Upper lobe of right lung (tissue), 1 donor: Measurements from ENCODE around the gene LCN15. TPM values are rescaled to one million over a fixed set of nuclear protein-coding genes. Genes with fewer than 3 reads are reported as not detected.
A peak's percentile ranks its signal among the peaks of the same experiment; 100 is the strongest.

Experiments used
- ATAC-seq: fragments of 200-7000 bp; cut with Tn5 transposase; one replicate; pipeline ENCODE4 v1.9.1; 2020; ENCODE audit warnings: mild to moderate bottlenecking, moderate library complexity
- DNase-seq: peaks from one replicate; pipeline ENCODE4 v3.0.0-alpha.2; 2020
- H3K27ac ChIP-seq: fragments of 200-600 bp; one replicate; pipeline ENCODE4 v1.8.0; 2022
- H3K27me3 ChIP-seq: fragments of 200-600 bp; one replicate; pipeline ENCODE4 v1.8.0; 2022; ENCODE audit warnings: mild to moderate bottlenecking
- H3K36me3 ChIP-seq: fragments of 200-600 bp; one replicate; pipeline ENCODE4 v1.8.0; 2022
- H3K4me1 ChIP-seq: fragments of 200-600 bp; one replicate; pipeline ENCODE4 v1.8.0; 2022
- H3K4me3 ChIP-seq: fragments of 200-600 bp; one replicate; pipeline ENCODE4 v1.8.0; 2022; ENCODE audit warnings: mild to moderate bottlenecking
- H3K9me3 ChIP-seq: fragments of 200-600 bp; one replicate; pipeline ENCODE4 v1.8.0; 2022
- intact Hi-C: fragments of 100-400 bp; cut with DNase I; formaldehyde crosslinking; loops from one replicate; pipeline ENCODE4 v1.11.0; 2022
- total RNA-seq: library from RNA; stranded (reverse); fragmentation: NEBNext Ultra II Directional; extraction: Animal tissue kit (Norgen Biotek cat#: 25700); gene quantifications from one replicate; pipeline ENCODE4 v1.2.1, GENCODE V29; 2021
- TF ChIP-seq, protein P1 (sequence below): fragments of 200-600 bp; IDR thresholded peaks from one replicate; pipeline ENCODE4 v1.8.0; 2022; ENCODE audit warnings: antibody characterized with exemption
- donor health status: DM: no; HTN: yes; CAD: no; lungs with severe emphysema.

LCN15 gene
- total RNA-seq, 1 donor from 2014 or later: not detected

DNA sequence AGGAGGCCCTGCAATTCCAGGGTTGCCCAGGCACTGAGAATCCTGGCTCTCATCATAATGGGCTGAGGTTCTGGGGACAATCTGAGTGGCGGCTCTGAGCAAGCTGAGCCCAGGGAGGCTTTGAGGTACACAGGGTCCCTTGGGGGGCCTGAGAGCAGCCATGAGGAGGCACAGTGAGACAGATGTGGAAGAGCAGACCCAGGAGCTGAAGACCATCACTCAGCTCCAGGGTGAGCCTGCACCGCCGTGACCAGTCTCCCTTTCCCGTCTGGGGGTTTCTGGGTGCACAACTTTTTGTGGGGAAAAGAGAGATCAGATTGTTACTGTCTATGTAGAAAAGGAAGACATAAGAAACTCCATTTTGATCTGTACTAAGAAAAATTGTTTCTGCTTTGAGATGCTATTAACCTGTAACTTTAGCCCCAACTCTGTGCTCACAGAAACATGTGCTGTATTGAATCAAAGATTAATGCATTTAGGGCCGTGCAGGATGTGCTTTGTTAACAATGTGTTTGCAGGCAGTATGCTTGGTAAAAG lies 32.0 kb upstream of the LCN15 start, which contains the start of gene CCDC183:
CCDC183 (plus strand) TSS at position 101 of the 537 bp plus-strand sequence; CDS start at position 161, 60 bp downstream.
- TF ChIP-seq, protein P1, sequence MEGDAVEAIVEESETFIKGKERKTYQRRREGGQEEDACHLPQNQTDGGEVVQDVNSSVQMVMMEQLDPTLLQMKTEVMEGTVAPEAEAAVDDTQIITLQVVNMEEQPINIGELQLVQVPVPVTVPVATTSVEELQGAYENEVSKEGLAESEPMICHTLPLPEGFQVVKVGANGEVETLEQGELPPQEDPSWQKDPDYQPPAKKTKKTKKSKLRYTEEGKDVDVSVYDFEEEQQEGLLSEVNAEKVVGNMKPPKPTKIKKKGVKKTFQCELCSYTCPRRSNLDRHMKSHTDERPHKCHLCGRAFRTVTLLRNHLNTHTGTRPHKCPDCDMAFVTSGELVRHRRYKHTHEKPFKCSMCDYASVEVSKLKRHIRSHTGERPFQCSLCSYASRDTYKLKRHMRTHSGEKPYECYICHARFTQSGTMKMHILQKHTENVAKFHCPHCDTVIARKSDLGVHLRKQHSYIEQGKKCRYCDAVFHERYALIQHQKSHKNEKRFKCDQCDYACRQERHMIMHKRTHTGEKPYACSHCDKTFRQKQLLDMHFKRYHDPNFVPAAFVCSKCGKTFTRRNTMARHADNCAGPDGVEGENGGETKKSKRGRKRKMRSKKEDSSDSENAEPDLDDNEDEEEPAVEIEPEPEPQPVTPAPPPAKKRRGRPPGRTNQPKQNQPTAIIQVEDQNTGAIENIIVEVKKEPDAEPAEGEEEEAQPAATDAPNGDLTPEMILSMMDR: no peak
- intact Hi-C loops: no loop called here
- H3K9me3 ChIP-seq: no peaks in the 10 kb centered on the region
- H3K27me3 ChIP-seq: peaks cover 25% of the 10 kb centered on the region
- H3K36me3 ChIP-seq: no peaks in the 10 kb centered on the region
- H3K4me3 ChIP-seq: no peak within 1 kb of the TSS
- peaks cover 32% of the 10 kb centered on the region for H3K4me1 ChIP-seq
- ATAC-seq: no peak
- no peak within 1 kb of the TSS for H3K27ac ChIP-seq
- DNase-seq: no peak

DNA sequence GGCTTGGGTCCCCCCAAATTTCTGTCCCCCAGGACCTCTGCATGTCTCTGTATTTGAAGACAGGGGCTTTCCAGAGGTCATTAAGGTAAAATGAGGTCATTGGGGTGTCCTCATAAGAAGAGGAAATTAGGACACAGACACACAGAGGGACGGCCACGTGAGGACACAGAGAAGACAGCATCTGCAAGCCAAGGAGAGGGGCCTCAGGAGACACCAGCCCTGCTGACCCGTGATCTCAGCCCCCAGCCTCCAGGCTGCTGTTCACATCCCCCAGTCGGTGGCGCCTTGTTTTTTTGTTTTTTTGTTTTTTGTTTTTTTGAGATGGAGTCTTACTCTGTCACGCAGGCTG lies 30.7 kb upstream of the LCN15 start:
- Histone ChIP-seq H3K9me3 (no peaks in the 10 kb centered on the region), H3K4me3 (no peak overlapping the region), H3K4me1 (peaks cover 26% of the 10 kb centered on the region), H3K36me3 (no peaks in the 10 kb centered on the region), H3K27me3 (peaks cover 15% of the 10 kb centered on the region), H3K27ac (no peak overlapping the region)
- TF ChIP-seq, protein P1: no peak
- ATAC-seq (no peak), DNase-seq (no peak)
- intact Hi-C loops: no loop called here

DNA sequence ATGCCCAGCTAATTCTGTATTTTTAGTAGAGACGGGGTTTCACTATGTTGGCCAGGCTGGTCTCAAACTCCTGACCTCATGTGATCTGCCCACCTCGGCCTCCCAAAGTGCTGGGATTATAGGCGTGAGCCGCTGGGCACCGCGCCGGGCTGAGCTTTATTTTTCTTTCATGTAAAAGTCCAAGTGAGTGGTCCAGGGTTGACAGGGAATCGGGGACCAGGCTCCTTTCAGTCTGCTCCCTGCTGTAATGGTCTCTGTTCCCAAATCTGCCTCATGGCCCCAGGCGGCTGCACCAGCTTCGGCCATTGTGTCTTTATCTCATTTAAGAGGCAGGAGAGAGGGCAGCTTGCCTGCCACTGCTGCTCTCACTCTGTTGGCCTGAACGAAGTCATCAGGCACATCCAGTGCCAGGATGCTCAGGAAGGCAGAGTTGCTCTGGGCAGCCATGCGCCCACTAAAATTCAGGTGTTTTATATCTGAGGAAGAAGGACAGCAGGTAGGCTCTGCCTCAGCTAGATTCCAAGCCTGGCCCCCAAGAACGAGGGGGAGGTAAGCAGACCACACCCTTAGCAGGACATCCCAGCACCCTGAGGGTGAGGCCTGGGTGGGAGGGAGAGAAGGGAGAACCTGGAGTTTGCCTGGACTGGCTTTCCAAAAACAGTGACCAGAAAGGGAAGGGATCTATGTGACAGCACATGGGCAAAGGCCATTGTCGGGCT lies 30.1 kb upstream of the LCN15 start:
- ATAC-seq (no peak), DNase-seq (no peak)
- H3K9me3 ChIP-seq: no peaks in the 10 kb centered on the region
- TF ChIP-seq, protein P1: no peak
- peaks cover 21% of the 10 kb centered on the region for H3K4me1 ChIP-seq
- H3K27me3 ChIP-seq: peaks cover 10% of the 10 kb centered on the region
- intact Hi-C loops: no loop called here
- no peak overlapping the region for H3K27ac ChIP-seq
- H3K4me3 ChIP-seq: no peak overlapping the region
- H3K36me3 ChIP-seq: no peaks in the 10 kb centered on the region

DNA sequence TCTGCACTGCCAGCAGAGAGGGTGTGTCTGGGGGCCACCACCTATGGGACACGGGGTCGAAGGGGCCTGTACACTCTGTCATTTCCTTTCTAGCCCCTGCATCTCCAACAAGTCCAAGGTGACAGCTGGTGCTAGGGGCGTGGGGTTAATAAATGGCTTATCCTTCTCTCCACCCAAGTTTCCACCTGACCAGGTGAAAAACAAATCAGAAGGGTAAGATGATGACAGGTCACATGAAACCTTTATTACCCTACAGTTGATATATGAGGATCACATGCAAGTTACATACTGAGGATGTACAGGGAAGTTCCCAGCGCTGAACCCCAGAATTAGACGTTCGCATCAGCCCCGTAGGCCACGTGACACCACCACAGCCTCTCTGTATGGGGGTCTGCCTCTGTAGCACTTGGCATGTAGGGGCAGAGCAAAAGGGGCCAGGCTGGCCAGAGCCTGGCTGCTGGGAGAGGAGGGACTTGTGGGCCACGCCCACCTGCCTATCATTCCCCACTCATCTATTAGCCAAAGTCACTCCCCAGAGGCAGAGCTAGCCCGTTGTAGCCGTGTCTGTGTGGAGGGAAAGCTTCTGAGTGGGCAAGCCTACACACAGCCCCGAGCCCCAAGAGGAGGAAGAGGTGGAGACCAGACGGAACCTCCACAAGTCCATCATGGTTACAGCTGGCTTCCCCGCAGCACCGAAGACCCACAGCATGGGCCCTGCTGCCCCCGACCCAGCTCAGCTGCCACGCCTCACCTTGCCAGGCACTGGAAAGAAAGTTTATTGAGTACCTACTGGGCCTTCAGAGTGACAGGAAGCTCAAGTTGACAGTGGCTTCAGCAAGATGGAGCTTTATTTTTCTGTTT lies 29.0 kb upstream of the LCN15 start:
- H3K9me3 ChIP-seq: no peaks in the 10 kb centered on the region
- H3K36me3 ChIP-seq: no peaks in the 10 kb centered on the region
- ATAC-seq (no peak), DNase-seq (no peak)
- intact Hi-C loops: no loop called here
- no peaks in the 10 kb centered on the region for H3K27me3 ChIP-seq
- no peak overlapping the region for H3K27ac ChIP-seq
- peaks cover 16% of the 10 kb centered on the region for H3K4me1 ChIP-seq
- H3K4me3 ChIP-seq: no peak overlapping the region
- TF ChIP-seq, protein P1: no peak

DNA sequence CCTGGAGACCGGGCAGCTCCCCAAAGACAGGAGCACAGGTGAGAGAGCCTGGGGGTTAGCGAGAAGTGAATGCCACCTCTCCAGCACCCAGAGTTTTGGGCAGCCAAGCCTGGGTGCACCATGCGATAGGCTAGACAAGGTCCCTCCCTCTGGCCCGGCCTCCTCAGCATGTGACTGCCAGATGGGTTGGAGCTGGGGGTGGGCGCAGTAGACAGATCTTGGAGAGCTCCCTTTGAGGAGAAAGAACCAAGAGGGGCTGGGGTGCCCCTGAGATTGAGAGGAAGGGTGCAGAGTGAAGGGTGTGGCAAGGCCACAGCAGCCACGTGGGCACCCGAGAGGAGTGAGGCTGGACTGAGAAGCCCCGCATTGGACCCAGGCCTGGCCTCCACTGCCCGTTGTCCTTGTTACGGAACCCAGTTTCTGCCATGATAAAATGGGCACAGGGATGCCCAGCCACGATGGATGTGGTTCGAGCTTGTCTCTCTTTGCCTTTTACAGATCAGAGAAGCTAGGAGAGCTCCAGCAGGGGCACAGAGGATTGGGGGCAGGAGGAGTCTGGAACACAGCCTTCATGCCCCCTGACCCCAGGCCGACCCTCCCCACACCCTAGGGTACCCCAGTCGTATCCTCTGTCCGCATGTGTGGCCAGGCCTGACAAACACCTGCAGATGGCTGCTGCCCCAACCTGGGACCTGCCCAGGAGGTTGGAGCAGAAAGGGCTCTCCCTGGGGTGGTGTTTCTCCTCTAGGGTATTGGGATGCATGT lies 28.2 kb upstream of the LCN15 start:
- Histone ChIP-seq H3K4me3 (peak overlapping the region; percentile 91), H3K36me3 (no peaks in the 10 kb centered on the region), H3K4me1 (peaks cover 21% of the 10 kb centered on the region), H3K27me3 (no peaks in the 10 kb centered on the region), H3K27ac (peak overlapping the region; percentile 96), H3K9me3 (no peaks in the 10 kb centered on the region)
- intact Hi-C loops: no loop called here
- ATAC-seq (no peak), DNase-seq (no peak)
- TF ChIP-seq, protein P1: no peak
